Common myeloid progenitor, CD34-positive (primary cell): ENCODE data around the gene WNT3.

ENCODE experiments used
- CTCF ChIA-PET: fragments of 350-600 bp; sonication (Branson Sonifier 250); formaldehyde crosslinking; loops from one replicate; lab custom pipeline; 2021; ENCODE audit warnings: antibody characterized with exemption; lab: Charles Lee
- POLR2A ChIA-PET: fragments of 350-600 bp; sonication (Branson Sonifier 250); formaldehyde crosslinking; loops from one replicate; lab custom pipeline; 2021; ENCODE audit warnings: antibody characterized with exemption; lab: Charles Lee
- DNase-seq, 3 donors: peaks; one replicate each; pipeline versions ENCODE4 v3.0.0 to v3.0.0-alpha.2; 2013
- H3K27ac ChIP-seq, 2 experiments: 1 replicate in 1 of 2; 2 replicates in 1 of 2; pipeline ENCODE4 v1.7.0; 2013; ENCODE audit warnings: inconsistent platforms in 2 of 2, low read length in 2 of 2, mild to moderate bottlenecking in 2 of 2, low read depth in 1 of 2, moderate library complexity in 1 of 2; ENCODE audit not compliant: severe bottlenecking in 2 of 2, insufficient read depth in 1 of 2, poor library complexity in 1 of 2
- H3K27me3 ChIP-seq, 5 experiments: replicated peaks in 2 of 5; 1 replicate in 3 of 5; 2 replicates in 2 of 5; pipeline versions ENCODE4 v1.6.1 to v1.7.0; 2013; ENCODE audit warnings: low read length in 4 of 5, mild to moderate bottlenecking in 2 of 5, moderate library complexity in 2 of 5, inconsistent platforms in 1 of 5; ENCODE audit not compliant: insufficient read depth in 5 of 5, control insufficient read depth in 4 of 5
- H3K36me3 ChIP-seq, 4 experiments: 1 replicate in 2 of 4; 2 replicates in 2 of 4; pipeline versions ENCODE4 v1.6.1 to v1.7.0; 2013; ENCODE audit warnings: low read length in 3 of 4, control low read depth in 1 of 4, mild to moderate bottlenecking in 1 of 4; ENCODE audit not compliant: control insufficient read depth in 4 of 4, insufficient read depth in 4 of 4
- H3K4me1 ChIP-seq, 4 experiments: 1 replicate in 3 of 4; 2 replicates in 1 of 4; pipeline versions ENCODE4 v1.6.1 to v1.7.1; 2013; ENCODE audit warnings: low read length in 3 of 4, mild to moderate bottlenecking in 3 of 4, control low read depth in 1 of 4, inconsistent platforms in 1 of 4, moderate library complexity in 1 of 4; ENCODE audit not compliant: control insufficient read depth in 4 of 4, insufficient read depth in 4 of 4; ENCODE audit errors: control extremely low read depth in 1 of 4
- H3K4me3 ChIP-seq, 7 experiments: 1 replicate in 4 of 7; 2 replicates in 3 of 7; pipeline versions ENCODE4 v1.5.1 to v1.7.0; 2013; ENCODE audit warnings: mild to moderate bottlenecking in 7 of 7, low read length in 6 of 7, moderate library complexity in 6 of 7, inconsistent platforms in 2 of 7, low read depth in 2 of 7, control low read depth in 1 of 7; ENCODE audit not compliant: insufficient read depth in 4 of 7, control insufficient read depth in 1 of 7; ENCODE audit errors: extremely low read depth in 1 of 7
- H3K9me3 ChIP-seq, 5 experiments: 1 replicate in 4 of 5; 2 replicates in 1 of 5; pipeline versions ENCODE4 v1.6.1 to v1.7.1; 2013; ENCODE audit warnings: low read length in 4 of 5, mild to moderate bottlenecking in 2 of 5, inconsistent platforms in 1 of 5, low read depth in 1 of 5, moderate library complexity in 1 of 5; ENCODE audit not compliant: control insufficient read depth in 4 of 5, insufficient read depth in 2 of 5; ENCODE audit errors: control extremely low read depth in 1 of 5
- WGBS: methylation state at CpG from one replicate; pipeline ENCODE4 v1.1.5; 2013; ENCODE audit not compliant: insufficient coverage; 5-methylcytosine and 5-hydroxymethylcytosine counted together

The WNT3 gene

GRCh38 chr17:46790216-46790615 is 28.3 kb downstream of the WNT3 start:
- H3K27ac ChIP-seq, result no peak overlapping the region
- no peak overlapping the region for H3K4me3 ChIP-seq
- no peaks in the 10 kb centered on the region for H3K4me1 ChIP-seq
- 92% methylated on average over 3 of the region's 3 CpGs for WGBS
- H3K27me3 ChIP-seq, result peaks cover 0 to 35% (median 10%) of the 10 kb centered on the region in 5 experiments
- ChIA-PET POLR2A (no interaction called here), CTCF (no interaction called here)
- no peaks in the 10 kb centered on the region for H3K36me3 ChIP-seq
- no peak for DNase-seq
- H3K9me3 ChIP-seq, result no peaks in the 10 kb centered on the region

- ChIA-PET POLR2A (no interaction called here), CTCF (no interaction called here)
- WGBS, result 93% methylated on average over 7 of the region's 8 CpGs
- no peaks in the 10 kb centered on the region for H3K36me3 ChIP-seq
- H3K4me3 ChIP-seq, result no peak overlapping the region
- H3K4me1 ChIP-seq, result no peaks in the 10 kb centered on the region
- DNase-seq, result no peak
- no peak overlapping the region for H3K27ac ChIP-seq
- H3K27me3 ChIP-seq, result peaks cover 0 to 32% (median 9%) of the 10 kb centered on the region in 5 experiments
- H3K9me3 ChIP-seq, result no peaks in the 10 kb centered on the region
Measured at GRCh38 chr17:46789610-46790009, 28.9 kb downstream of the WNT3 start.

GRCh38 chr17:46788796-46789195 is 29.7 kb downstream of the WNT3 start:
- no peak overlapping the region for H3K27ac ChIP-seq
- no peak for DNase-seq
- peaks cover 0 to 26% (median 9%) of the 10 kb centered on the region in 5 experiments for H3K27me3 ChIP-seq
- H3K4me1 ChIP-seq, result no peaks in the 10 kb centered on the region
- no peak overlapping the region for H3K4me3 ChIP-seq
- H3K36me3 ChIP-seq, result no peaks in the 10 kb centered on the region
- 92% methylated on average over 6 of the region's 7 CpGs for WGBS
- POLR2A ChIA-PET, result no interaction called here
- CTCF ChIA-PET, result no interaction called here
- H3K9me3 ChIP-seq, result no peaks in the 10 kb centered on the region

- H3K27ac ChIP-seq, result no peak overlapping the region
- H3K4me1 ChIP-seq, result no peaks in the 10 kb centered on the region
- no peaks in the 10 kb centered on the region for H3K36me3 ChIP-seq
- WGBS, result 100% methylated on average over 2 of the region's 5 CpGs
- ChIA-PET CTCF (no interaction called here), POLR2A (no interaction called here)
- no peaks in the 10 kb centered on the region for H3K9me3 ChIP-seq
- H3K27me3 ChIP-seq, result peaks cover 0 to 24% (median 9%) of the 10 kb centered on the region in 5 experiments
- no peak overlapping the region for H3K4me3 ChIP-seq
- DNase-seq, result no peak
Measured at GRCh38 chr17:46788300-46788699, 30.2 kb downstream of the WNT3 start.

GRCh38 chr17:46787478-46787877 is 31.0 kb downstream of the WNT3 start:
- 97% methylated on average over 10 of the region's 13 CpGs for WGBS
- no peak for DNase-seq
- Histone ChIP-seq H3K4me1 (no peaks in the 10 kb centered on the region), H3K9me3 (no peaks in the 10 kb centered on the region), H3K36me3 (no peaks in the 10 kb centered on the region), H3K27ac (no peak overlapping the region), H3K27me3 (peaks cover 0 to 19% (median 8%) of the 10 kb centered on the region in 5 experiments), H3K4me3 (no peak overlapping the region)
- ChIA-PET CTCF (interaction anchor here (0.6 kb wide), 1 partner anchor 146 kb away, joined by 3 read pairs; no protein-coding TSS in a partner anchor), POLR2A (no interaction called here)

GRCh38 chr17:46785696-46786095 is 32.8 kb downstream of the WNT3 start:
- H3K9me3 ChIP-seq, result no peaks in the 10 kb centered on the region
- ChIA-PET CTCF (no interaction called here), POLR2A (no interaction called here)

GRCh38 chr17:46783031-46783593 is 35.4 kb downstream of the WNT3 start:
- DNase-seq, result no peak
- no peak overlapping the region for H3K27ac ChIP-seq
- peaks cover 0 to 2% (median 0%) of the 10 kb centered on the region in 5 experiments for H3K27me3 ChIP-seq
- no peaks in the 10 kb centered on the region for H3K36me3 ChIP-seq
- ChIA-PET POLR2A (no interaction called here), CTCF (interaction anchor here (1.3 to 2.5 kb wide), 2 partner anchors 18 to 52 kb away, joined by 3 to 8 read pairs; no protein-coding TSS in a partner anchor)
- WGBS, result 90% methylated on average over 7 of the region's 7 CpGs
- H3K4me1 ChIP-seq, result no peaks in the 10 kb centered on the region
- H3K4me3 ChIP-seq, result no peak overlapping the region
- H3K9me3 ChIP-seq, result no peaks in the 10 kb centered on the region

More at GRCh38 chr17:46785696-46786095, 32.8 kb downstream of the WNT3 start:
- H3K27ac ChIP-seq, result no peak overlapping the region
- H3K36me3 ChIP-seq, result no peaks in the 10 kb centered on the region
- no peaks in the 10 kb centered on the region for H3K4me1 ChIP-seq
- no peak for DNase-seq
- 92% methylated on average over 3 of the region's 7 CpGs for WGBS
- H3K27me3 ChIP-seq, result peaks cover 0 to 12% (median 5%) of the 10 kb centered on the region in 5 experiments
- no peak overlapping the region for H3K4me3 ChIP-seq
